ENCODE data around the gene COLEC11.

The COLEC11 gene

GRCh38 chr2:3650140-3650920, 55.4 kb downstream of the COLEC11 start:
- H3K4me3 ChIP-seq (ENCODE audit: low read depth, low read length) = no peak overlapping the region
- ChIA-PET CTCF (interaction anchor here (0.6 to 2.1 kb wide), 9 partner anchors 9 to 370 kb away, joined by 3 to 11 read pairs (median 4); no protein-coding TSS in a partner anchor), POLR2A (no interaction called here)

More at GRCh38 chr2:3650140-3650920, 55.4 kb downstream of the COLEC11 start:
- H3K36me3 ChIP-seq (ENCODE audit: control insufficient read depth in 2 of 2, insufficient read depth in 1 of 2, low read length in 2 of 2) = no peaks in the 10 kb centered on the region
- H3K9me3 ChIP-seq (ENCODE audit: control insufficient read depth, insufficient read depth, low read depth, low read length) = no peaks in the 10 kb centered on the region
- H3K27ac ChIP-seq (ENCODE audit: extremely low read depth, low read depth, low read length) = no peak overlapping the region
- TF ChIP-seq KLF10 (tag by site-specific recombination; IDR thresholded peaks at IDR 0.05) = no peak
- no peak for TF ChIP-seq TRIM28 (IDR thresholded peaks at IDR 0.05; ENCODE audit: borderline replicate concordance, low read length)
- no peak for TF ChIP-seq ZNF211 (tag by site-specific recombination; IDR thresholded peaks at IDR 0.05; ENCODE audit: low read depth)
- TF ChIP-seq YY2 (tag by site-specific recombination; IDR thresholded peaks at IDR 0.05) = no peak
- no peak for TF ChIP-seq ZNF202 (tag by site-specific recombination; IDR thresholded peaks at IDR 0.05; ENCODE audit: borderline replicate concordance)
- no peak for TF ChIP-seq ZNF555 (tag by site-specific recombination; conservative IDR thresholded peaks at IDR 0.05)
- no peak for TF ChIP-seq ZNF670 (tag by site-specific recombination; IDR thresholded peaks at IDR 0.05; ENCODE audit: low read depth)
- no peak for TF ChIP-seq KLF7 (tag by site-specific recombination; IDR thresholded peaks at IDR 0.05; ENCODE audit: borderline replicate concordance)
- no peak for TF ChIP-seq ZNF214 (tag by site-specific recombination; IDR thresholded peaks at IDR 0.05; ENCODE audit: borderline replicate concordance)
- TF ChIP-seq ZNF600 (tag by site-specific recombination; IDR thresholded peaks at IDR 0.05) = no peak
- no peak for TF ChIP-seq ZBTB11 (tag by site-specific recombination; conservative IDR thresholded peaks at IDR 0.05; ENCODE audit: low read depth)
- TF ChIP-seq ZNF521 (tag by site-specific recombination; IDR thresholded peaks at IDR 0.05) = no peak
- TF ChIP-seq ZNF423 (tag by site-specific recombination; IDR thresholded peaks at IDR 0.05) = no peak
- no peak for TF ChIP-seq ZNF26 (tag by site-specific recombination; IDR thresholded peaks at IDR 0.05)
- TF ChIP-seq IKZF3 (tag by site-specific recombination; IDR thresholded peaks at IDR 0.05) = no peak
- no peak for TF ChIP-seq ZNF692 (tag by site-specific recombination; IDR thresholded peaks at IDR 0.05)
- TF ChIP-seq ZNF518A (tag by site-specific recombination; conservative IDR thresholded peaks at IDR 0.05; ENCODE audit: low read depth) = no peak
- no peak for TF ChIP-seq ZNF645 (tag by site-specific recombination; IDR thresholded peaks at IDR 0.05)
- no peaks in the 10 kb centered on the region for H3K4me1 ChIP-seq (ENCODE audit: control insufficient read depth, insufficient read depth, low read length)

All from HEK293 (cell line).